NOMO-1 (cell line): ENCODE measurements around the gene HTT-AS.

ENCODE experiments used
- DNase-seq, 2 experiments: peaks; one replicate each; lab custom pipeline; 2025; ENCODE audit not compliant: unreplicated experiment in 2 of 2; lab: John Stamatoyannopoulos, UW

Gene HTT-AS

GRCh38 chr4:3091464-3091863 is 17.1 kb upstream of the HTT-AS start:
- DNase-seq = no peak

- no peak for DNase-seq
These were observed 12.9 kb upstream of the HTT-AS start for GRCh38 chr4:3087115-3087797.

GRCh38 chr4:3085948-3086670 is 11.8 kb upstream of the HTT-AS start:
- no peak for DNase-seq

- DNase-seq = no peak
These were observed 9.4 kb upstream of the HTT-AS start for GRCh38 chr4:3083732-3084131.

- DNase-seq = no peak
These were observed 8.7 kb upstream of the HTT-AS start for GRCh38 chr4:3082925-3083515.

GRCh38 chr4:3079694-3080123 is 5.4 kb upstream of the HTT-AS start:
- DNase-seq = no peak

- peak; percentile 10 to 17 for DNase-seq
These were observed 3.5 kb upstream of the HTT-AS start for GRCh38 chr4:3077796-3078195.

GRCh38 chr4:3075652-3075981 is 1.3 kb upstream of the HTT-AS start:
- no peak for DNase-seq

GRCh38 chr4:3074846-3075651 is 711 bp upstream of the HTT-AS start:
- peak; percentile 24 to 65 for DNase-seq

GRCh38 chr4:3073158-3074077 is 920 bp downstream of the HTT-AS start:
- no peak for DNase-seq

- DNase-seq = no peak
These were observed 2.5 kb downstream of the HTT-AS start for GRCh38 chr4:3071811-3072210.

- DNase-seq = no peak
These were observed 3.4 kb downstream of the HTT-AS start for GRCh38 chr4:3070709-3071500.

- DNase-seq = no peak
These were observed 4.6 kb downstream of the HTT-AS start for GRCh38 chr4:3069661-3070199.

GRCh38 chr4:3067473-3068001 is 6.8 kb downstream of the HTT-AS start:
- DNase-seq = no peak

GRCh38 chr4:3066836-3067400 is 7.4 kb downstream of the HTT-AS start:
- no peak for DNase-seq

GRCh38 chr4:3065551-3065950 is 8.8 kb downstream of the HTT-AS start:
- DNase-seq = no peak

GRCh38 chr4:3062471-3062870 is 11.9 kb downstream of the HTT-AS start:
- DNase-seq = peak; percentile 78 to 82

- no peak for DNase-seq
These were observed 13.4 kb downstream of the HTT-AS start for GRCh38 chr4:3060946-3061345.

GRCh38 chr4:3059943-3060342 is 14.4 kb downstream of the HTT-AS start:
- peak in 1 of 2 experiments; percentile 24 for DNase-seq
